ENCODE measurements around the gene RANGAP1.
"Not testable (repeated sequence)": the region's sequence is repeated elsewhere in the genome, so short reads cannot be mapped to it uniquely, and the experiment has no call there.

- not testable (repeated sequence) for TF ChIP-seq RNF2 (IDR thresholded peaks at IDR 0.05; ENCODE audit: borderline replicate concordance, low read depth, low read length, missing control alignments, poor library complexity, severe bottlenecking); CHD2 (IDR thresholded peaks at IDR 0.05; ENCODE audit: low read length); CHD1 (IDR thresholded peaks at IDR 0.05; ENCODE audit: low read depth, low read length); CBX8 (IDR thresholded peaks at IDR 0.05; ENCODE audit: borderline replicate concordance, low read depth, low read length); POLR2AphosphoS5 (IDR thresholded peaks at IDR 0.05; ENCODE audit: low read depth, low read length); RBBP5 (IDR thresholded peaks at IDR 0.05; ENCODE audit: borderline replicate concordance, low read depth, low read length); TEAD4 (IDR thresholded peaks at IDR 0.05; ENCODE audit: low read depth, low read length)
These were observed 26.2 kb downstream of the RANGAP1 start for GRCh38 chr22:41259756-41260155.
